Measurements from ENCODE around the gene ALOX12B. TPM values are rescaled to one million over a fixed set of nuclear protein-coding genes. Genes with fewer than 3 reads are reported as not detected.

Gene ALOX12B
- total RNA-seq, 2 donors from 2014 or later: 0.95 to 1.2 TPM

GRCh38 chr17:8131844-8132441, 44.4 kb upstream of the ALOX12B start:
- H3K27ac ChIP-seq (ENCODE audit: low read depth, low read length): no peak overlapping the region
- WGBS, 2 experiments (ENCODE audit: insufficient coverage in 1 of 2, insufficient read length in 1 of 2): 92 to 96% methylated on average over 3 of the region's 3 CpGs
- no peaks in the 10 kb centered on the region for H3K9me3 Mint-ChIP-seq
- H3K27ac Mint-ChIP-seq: no peak overlapping the region
- H3K9ac ChIP-seq (ENCODE audit: extremely low read depth, low read length, poor library complexity, severe bottlenecking): no peak overlapping the region
- H3K4me3 ChIP-seq (ENCODE audit: low read length): no peak overlapping the region
- no peaks in the 10 kb centered on the region for H3K36me3 Mint-ChIP-seq (ENCODE audit: low read depth)
- H3K36me3 ChIP-seq (ENCODE audit: control insufficient read depth, insufficient read depth, low read length): no peaks in the 10 kb centered on the region
- TF ChIP-seq, protein P1, sequence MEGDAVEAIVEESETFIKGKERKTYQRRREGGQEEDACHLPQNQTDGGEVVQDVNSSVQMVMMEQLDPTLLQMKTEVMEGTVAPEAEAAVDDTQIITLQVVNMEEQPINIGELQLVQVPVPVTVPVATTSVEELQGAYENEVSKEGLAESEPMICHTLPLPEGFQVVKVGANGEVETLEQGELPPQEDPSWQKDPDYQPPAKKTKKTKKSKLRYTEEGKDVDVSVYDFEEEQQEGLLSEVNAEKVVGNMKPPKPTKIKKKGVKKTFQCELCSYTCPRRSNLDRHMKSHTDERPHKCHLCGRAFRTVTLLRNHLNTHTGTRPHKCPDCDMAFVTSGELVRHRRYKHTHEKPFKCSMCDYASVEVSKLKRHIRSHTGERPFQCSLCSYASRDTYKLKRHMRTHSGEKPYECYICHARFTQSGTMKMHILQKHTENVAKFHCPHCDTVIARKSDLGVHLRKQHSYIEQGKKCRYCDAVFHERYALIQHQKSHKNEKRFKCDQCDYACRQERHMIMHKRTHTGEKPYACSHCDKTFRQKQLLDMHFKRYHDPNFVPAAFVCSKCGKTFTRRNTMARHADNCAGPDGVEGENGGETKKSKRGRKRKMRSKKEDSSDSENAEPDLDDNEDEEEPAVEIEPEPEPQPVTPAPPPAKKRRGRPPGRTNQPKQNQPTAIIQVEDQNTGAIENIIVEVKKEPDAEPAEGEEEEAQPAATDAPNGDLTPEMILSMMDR (conservative IDR thresholded peaks at IDR 0.05): no peak
- no peaks in the 10 kb centered on the region for H3K9me3 ChIP-seq (ENCODE audit: control insufficient read depth, low read length)
- H3K27me3 Mint-ChIP-seq (ENCODE audit: insufficient read depth): peaks cover 41% of the 10 kb centered on the region
- H3K4me3 Mint-ChIP-seq: no peak overlapping the region
- peaks cover 9% of the 10 kb centered on the region for H3K4me1 Mint-ChIP-seq
- DNase-seq: no peak
- H3K27me3 ChIP-seq (ENCODE audit: control insufficient read depth, insufficient read depth, low read length, poor library complexity, severe bottlenecking): peaks cover 43% of the 10 kb centered on the region
- no peaks in the 10 kb centered on the region for H3K4me1 ChIP-seq (ENCODE audit: control insufficient read depth, insufficient read depth, low read length)

GRCh38 chr17:8128125-8128784, 40.7 kb upstream of the ALOX12B start:
- H3K27me3 ChIP-seq (ENCODE audit: control insufficient read depth, insufficient read depth, low read length, poor library complexity, severe bottlenecking): peaks cover 61% of the 10 kb centered on the region
- Mint-ChIP-seq H3K36me3 (ENCODE audit: low read depth) (no peaks in the 10 kb centered on the region), H3K4me1 (peaks cover 20% of the 10 kb centered on the region), H3K27me3 (ENCODE audit: insufficient read depth) (peaks cover 68% of the 10 kb centered on the region), H3K27ac (no peak overlapping the region), H3K9me3 (no peaks in the 10 kb centered on the region), H3K4me3 (no peak overlapping the region)
- DNase-seq: no peak
- no peak overlapping the region for H3K27ac ChIP-seq (ENCODE audit: low read depth, low read length)
- H3K9me3 ChIP-seq (ENCODE audit: control insufficient read depth, low read length): no peaks in the 10 kb centered on the region
- no peaks in the 10 kb centered on the region for H3K36me3 ChIP-seq (ENCODE audit: control insufficient read depth, insufficient read depth, low read length)
- H3K9ac ChIP-seq (ENCODE audit: extremely low read depth, low read length, poor library complexity, severe bottlenecking): no peak overlapping the region
- no peaks in the 10 kb centered on the region for H3K4me1 ChIP-seq (ENCODE audit: control insufficient read depth, insufficient read depth, low read length)
- no peak overlapping the region for H3K4me3 ChIP-seq (ENCODE audit: low read length)
- TF ChIP-seq, protein P1 (conservative IDR thresholded peaks at IDR 0.05): no peak
- 86 to 90% methylated on average over 14 of the region's 14 CpGs for WGBS, 2 experiments (ENCODE audit: insufficient coverage in 1 of 2, insufficient read length in 1 of 2)

DNA sequence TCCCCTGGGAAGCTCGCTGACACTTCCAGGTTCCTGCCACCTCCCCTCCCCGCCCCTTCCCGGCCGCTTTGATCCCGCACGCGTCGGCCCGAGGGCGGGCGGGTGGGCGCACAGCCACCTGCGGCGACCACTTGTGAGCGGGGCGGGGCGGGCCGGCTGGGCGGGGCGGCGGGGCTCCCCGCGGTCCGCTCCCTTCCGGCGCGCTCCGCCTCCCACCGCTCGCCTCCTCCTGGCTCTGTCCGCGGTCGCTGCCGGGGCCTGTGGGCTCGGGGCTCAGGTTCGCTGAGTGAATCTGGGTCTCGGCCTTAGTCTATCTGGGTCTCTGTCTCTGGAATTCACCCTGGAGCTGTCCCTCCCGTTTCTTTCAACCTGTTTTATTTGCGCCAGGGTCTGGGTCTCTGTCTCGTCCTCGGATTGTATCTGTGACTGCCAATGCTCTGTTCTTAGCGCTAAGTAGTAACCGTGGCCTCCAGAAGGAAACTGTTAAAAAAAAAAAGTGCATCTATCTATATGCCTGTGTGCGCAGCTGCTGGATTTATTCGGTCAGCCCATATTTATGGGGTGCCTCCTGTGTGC, 39.1 kb upstream of the ALOX12B start:
- Mint-ChIP-seq H3K4me3 (peak overlapping the region; percentile 83), H3K36me3 (ENCODE audit: low read depth) (no peaks in the 10 kb centered on the region), H3K27ac (no peak overlapping the region), H3K9me3 (no peaks in the 10 kb centered on the region), H3K27me3 (ENCODE audit: insufficient read depth) (peaks cover 80% of the 10 kb centered on the region), H3K4me1 (peaks cover 20% of the 10 kb centered on the region)
- no peaks in the 10 kb centered on the region for H3K36me3 ChIP-seq (ENCODE audit: control insufficient read depth, insufficient read depth, low read length)
- peak overlapping the region; percentile 41 for H3K9ac ChIP-seq (ENCODE audit: extremely low read depth, low read length, poor library complexity, severe bottlenecking)
- peak overlapping the region; percentile 91 for H3K4me3 ChIP-seq (ENCODE audit: low read length)
- WGBS, 2 experiments (ENCODE audit: insufficient coverage in 1 of 2, insufficient read length in 1 of 2): 1 to 4% methylated on average over 23 to 45 of the region's 45 CpGs
- no peak for DNase-seq
- H3K9me3 ChIP-seq (ENCODE audit: control insufficient read depth, low read length): no peaks in the 10 kb centered on the region
- H3K27me3 ChIP-seq (ENCODE audit: control insufficient read depth, insufficient read depth, low read length, poor library complexity, severe bottlenecking): peaks cover 77% of the 10 kb centered on the region
- H3K4me1 ChIP-seq (ENCODE audit: control insufficient read depth, insufficient read depth, low read length): no peaks in the 10 kb centered on the region
- H3K27ac ChIP-seq (ENCODE audit: low read depth, low read length): no peak overlapping the region
- TF ChIP-seq, protein P1 (conservative IDR thresholded peaks at IDR 0.05): no peak
